Measurements from ENCODE around the gene PXK.

Gene PXK

GRCh38 chr3:58340594-58341244 is 8.0 kb downstream of the PXK start:
- H3K9me3 ChIP-seq (ENCODE audit: control insufficient read depth, insufficient read depth, low read depth, low read length): no peaks in the 10 kb centered on the region
- H3K4me1 ChIP-seq (ENCODE audit: control insufficient read depth, insufficient read depth, low read length): no peaks in the 10 kb centered on the region
- H3K27ac ChIP-seq (ENCODE audit: extremely low read depth, low read depth, low read length): no peak overlapping the region
- CTCF ChIA-PET: interaction anchor here (1.5 kb wide), 1 partner anchor 19 kb away, joined by 4 read pairs; no protein-coding TSS in a partner anchor
- peaks cover 0 to 10% of the 10 kb centered on the region in 2 experiments; a peak in 2 of 3 replicates for H3K36me3 ChIP-seq (ENCODE audit: control insufficient read depth in 2 of 2, insufficient read depth in 1 of 2, low read length in 2 of 2)
- POLR2A ChIA-PET: no interaction called here
- TF ChIP-seq ZNF274 (IDR thresholded peaks at IDR 0.05; ENCODE audit: low read length) (no peak), ZNF274 (tag by site-specific recombination; IDR thresholded peaks at IDR 0.05; ENCODE audit: borderline replicate concordance) (no peak), ZNF510 (tag by site-specific recombination; IDR thresholded peaks at IDR 0.05; ENCODE audit: insufficient replicate concordance) (no peak), ZSCAN23 (tag by site-specific recombination; IDR thresholded peaks at IDR 0.05) (no peak), ZNF664 (tag by site-specific recombination; IDR thresholded peaks at IDR 0.05) (no peak), ZNF791 (tag by site-specific recombination; IDR thresholded peaks at IDR 0.05) (no peak), KLF10 (tag by site-specific recombination; IDR thresholded peaks at IDR 0.05) (no peak), ZNF544 (tag by site-specific recombination; IDR thresholded peaks at IDR 0.05) (no peak), HOXD13 (CRISPR knock-in tag; IDR thresholded peaks at IDR 0.05; ENCODE audit: borderline replicate concordance) (no peak), KLF8 (tag by site-specific recombination; IDR thresholded peaks at IDR 0.05) (no peak), MZF1 (tag by site-specific recombination; IDR thresholded peaks at IDR 0.05; ENCODE audit: borderline replicate concordance) (no peak), ZNF37A (tag by site-specific recombination; IDR thresholded peaks at IDR 0.05) (no peak), ZNF175 (tag by site-specific recombination; IDR thresholded peaks at IDR 0.05) (no peak), PRDM10 (tag by site-specific recombination; IDR thresholded peaks at IDR 0.05) (no peak), ATF2 (tag by site-specific recombination; IDR thresholded peaks at IDR 0.05; ENCODE audit: low read depth) (no peak), BCL6B (tag by site-specific recombination; IDR thresholded peaks at IDR 0.05) (no peak), BCL11A (tag by site-specific recombination; IDR thresholded peaks at IDR 0.05; ENCODE audit: low read depth) (no peak)
- H3K4me3 ChIP-seq (ENCODE audit: low read depth, low read length): no peak overlapping the region

- Histone ChIP-seq H3K27ac (ENCODE audit: extremely low read depth, low read depth, low read length) (no peak overlapping the region), H3K9me3 (ENCODE audit: control insufficient read depth, insufficient read depth, low read depth, low read length) (no peaks in the 10 kb centered on the region), H3K36me3 (ENCODE audit: control insufficient read depth in 2 of 2, insufficient read depth in 1 of 2, low read length in 2 of 2) (peaks cover 0 to 10% of the 10 kb centered on the region in 2 experiments; a peak in 2 of 3 replicates), H3K4me3 (ENCODE audit: low read depth, low read length) (no peak overlapping the region), H3K4me1 (ENCODE audit: control insufficient read depth, insufficient read depth, low read length) (no peaks in the 10 kb centered on the region)
- CTCF ChIA-PET: interaction anchor here (1.5 kb wide), 1 partner anchor 20 kb away, joined by 4 read pairs; no protein-coding TSS in a partner anchor
- POLR2A ChIA-PET: no interaction called here
- TF ChIP-seq ZNF548 (tag by site-specific recombination; IDR thresholded peaks at IDR 0.05) (no peak), ZNF138 (tag by site-specific recombination; IDR thresholded peaks at IDR 0.05; ENCODE audit: borderline replicate concordance) (no peak), ZNF670 (tag by site-specific recombination; IDR thresholded peaks at IDR 0.05; ENCODE audit: low read depth) (no peak), ZNF280C (tag by site-specific recombination; IDR thresholded peaks at IDR 0.05) (no peak), ZNF585B (tag by site-specific recombination; IDR thresholded peaks at IDR 0.05) (no peak), ZNF610 (tag by site-specific recombination; IDR thresholded peaks at IDR 0.05; ENCODE audit: borderline replicate concordance) (no peak), ZSCAN5A (tag by site-specific recombination; IDR thresholded peaks at IDR 0.05) (no peak)
Observed at GRCh38 chr3:58341376-58341775, 8.7 kb downstream of the PXK start.

Measured in HEK293 (cell line).